HG02973 (cell line): ENCODE measurements around the gene SMCR8.
"Not testable (repeated sequence)": the region's sequence is repeated elsewhere in the genome, so short reads cannot be mapped to it uniquely, and the experiment has no call there.

Experiments used
- ATAC-seq: cut with Tn5 transposase; IDR thresholded peaks from one replicate; pipeline ENCODE4 v1.9.1; 2021; ENCODE audit warnings: moderate library complexity; ENCODE audit not compliant: unreplicated experiment

Gene SMCR8

GRCh38 chr17:18361837-18362697 lies 47.0 kb downstream of the SMCR8 start:
- no peak for ATAC-seq

GRCh38 chr17:18362698-18363100 lies 47.6 kb downstream of the SMCR8 start:
- ATAC-seq: peak; percentile 7

GRCh38 chr17:18363101-18364049 lies 48.3 kb downstream of the SMCR8 start, which contains the start of gene SHMT1:
TSS of gene SHMT1 (minus strand) at chr17:18363550. CDS start at chr17:18355981, 7,569 bp downstream.
- ATAC-seq: peak; percentile 94

DNA sequence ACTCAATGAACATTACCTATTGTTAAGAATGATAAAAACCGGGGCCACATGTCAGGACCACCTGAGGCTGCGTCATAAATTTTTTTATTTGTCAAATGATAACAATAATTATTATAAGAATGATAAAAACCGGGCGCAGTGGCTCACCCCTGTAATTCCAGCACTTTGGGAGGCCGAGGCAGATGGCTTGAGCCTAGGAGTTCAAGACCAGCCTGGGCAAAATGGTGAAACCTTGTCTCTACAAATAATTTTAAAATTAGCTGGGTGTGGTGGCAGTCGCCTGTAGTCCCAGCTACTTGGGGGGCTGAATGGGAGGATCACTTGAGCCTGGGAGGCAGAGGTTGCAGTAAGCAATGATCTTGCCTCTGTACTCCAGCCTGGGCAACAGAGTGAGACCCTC lies 49.1 kb downstream of the SMCR8 start:
- ATAC-seq: no peak

- no peak for ATAC-seq
Observed at GRCh38 chr17:18368946-18369345, 53.9 kb downstream of the SMCR8 start.

DNA sequence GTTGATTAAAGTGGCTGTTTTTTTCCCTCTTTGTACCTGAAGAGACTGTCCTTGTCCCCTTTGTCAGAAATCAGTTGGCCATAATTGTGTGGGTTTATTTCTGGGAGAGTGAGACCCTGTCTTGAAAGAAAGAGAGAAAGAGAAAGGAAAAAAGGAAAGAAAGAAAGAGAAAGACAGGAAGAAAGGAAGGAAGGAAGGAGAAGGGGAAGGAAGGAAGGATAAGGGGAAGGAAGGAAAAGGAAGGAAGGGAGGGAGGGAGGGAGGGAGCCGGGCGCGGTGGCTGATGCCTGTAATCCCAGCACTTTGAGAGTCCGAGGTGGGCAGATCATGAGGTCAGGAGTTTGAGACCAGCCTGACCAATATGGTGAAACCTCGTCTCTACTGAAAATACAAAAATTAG lies 55.7 kb downstream of the SMCR8 start:
- no peak for ATAC-seq

GRCh38 chr17:18371455-18371854 lies 56.4 kb downstream of the SMCR8 start:
- ATAC-seq: no peak

DNA sequence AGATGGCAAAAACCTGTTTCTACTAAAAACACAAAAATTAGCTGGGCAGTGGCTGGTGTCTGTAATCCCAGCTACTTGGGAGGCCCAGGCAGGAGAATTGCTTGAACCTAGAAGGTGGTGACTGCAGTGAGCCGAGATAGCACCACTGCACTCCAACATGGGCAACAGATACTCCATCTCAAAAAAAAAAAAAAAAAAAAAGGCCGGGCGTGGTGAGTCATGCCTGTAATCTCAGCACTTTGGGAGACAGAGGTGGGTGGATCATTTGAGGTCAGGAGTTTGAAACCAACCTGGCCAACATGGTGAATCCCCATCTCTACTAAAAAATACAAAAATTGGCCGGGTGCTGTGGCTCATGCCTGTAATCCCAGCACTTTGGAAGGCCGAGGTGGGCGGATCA lies 58.1 kb downstream of the SMCR8 start:
- ATAC-seq: not testable (repeated sequence)

GRCh38 chr17:18374216-18374615 lies 59.1 kb downstream of the SMCR8 start:
- no peak for ATAC-seq
